GM15510 (cell line): ENCODE measurements around the gene KRTAP4-3.
"Not testable (repeated sequence)": the region's sequence is repeated elsewhere in the genome, so short reads cannot be mapped to it uniquely, and the experiment has no call there.

Experiments used
- POLR2A ChIP-seq: IDR thresholded peaks from 3 replicates; pipeline ENCODE4 v1.6.1; 2011; ENCODE audit warnings: borderline replicate concordance; ENCODE audit not compliant: insufficient read length; ENCODE audit errors: extremely low read depth

Gene KRTAP4-3

GRCh38 chr17:41168121-41168520, at the start of gene KRTAP4-3:
Gene KRTAP4-3 (minus strand): TSS chr17:41168221. CDS start chr17:41168172, 49 bp downstream.
- TF ChIP-seq POLR2A = no peak

DNA sequence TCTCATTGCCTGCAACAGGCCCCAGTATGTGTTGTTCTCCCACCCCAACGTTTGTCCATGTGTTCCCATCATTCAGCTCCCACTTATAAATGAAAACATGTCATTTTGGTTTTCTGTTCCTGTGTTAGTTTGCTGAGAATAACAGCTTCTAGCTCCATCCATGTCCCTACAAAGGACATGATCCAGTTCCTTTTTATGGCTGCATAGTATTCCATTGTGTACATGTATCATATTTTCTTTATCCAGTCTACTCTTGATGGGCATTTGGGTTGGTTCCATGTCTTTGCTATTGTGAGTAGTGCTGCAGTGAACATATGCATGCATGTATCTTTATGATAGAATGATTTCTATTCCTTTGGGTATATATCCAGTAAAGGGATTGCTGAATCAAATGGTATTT, 47.7 kb upstream of the KRTAP4-3 start:
- TF ChIP-seq POLR2A = no peak

- no peak for TF ChIP-seq POLR2A
Measured at GRCh38 chr17:41212524-41213169, 44.6 kb upstream of the KRTAP4-3 start.

GRCh38 chr17:41211845-41212466, 43.9 kb upstream of the KRTAP4-3 start:
- TF ChIP-seq POLR2A = no peak

DNA sequence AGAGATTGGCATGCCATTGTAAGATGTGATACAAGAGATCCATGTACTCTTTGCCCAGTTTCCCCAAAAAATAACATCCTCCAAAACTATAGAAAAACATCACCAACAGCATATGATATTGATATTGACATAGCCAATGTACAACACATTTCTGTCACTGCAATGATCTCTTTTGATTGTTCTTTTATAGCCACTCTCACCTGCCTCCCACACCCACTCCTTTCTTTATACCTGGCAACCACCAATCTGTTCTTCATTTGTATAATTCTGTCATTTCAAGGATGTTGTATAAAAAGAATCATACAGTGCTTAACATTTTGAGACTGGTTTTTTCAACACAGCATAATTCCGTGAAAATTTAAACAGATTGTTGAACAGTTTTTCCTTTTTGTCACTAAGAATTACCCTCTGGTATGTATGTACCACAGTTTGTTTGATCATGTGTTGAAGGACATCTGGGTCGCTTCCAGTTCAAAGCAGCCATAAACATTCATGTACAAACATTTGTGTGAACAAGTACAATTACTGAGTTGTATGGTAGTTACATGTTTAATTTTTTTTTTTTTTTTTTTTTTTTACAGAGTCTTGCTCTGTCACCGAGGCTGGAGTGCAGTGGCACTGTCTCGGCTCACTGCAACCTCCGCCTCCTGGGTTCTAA, 31.5 kb upstream of the KRTAP4-3 start:
- TF ChIP-seq POLR2A = no peak

DNA sequence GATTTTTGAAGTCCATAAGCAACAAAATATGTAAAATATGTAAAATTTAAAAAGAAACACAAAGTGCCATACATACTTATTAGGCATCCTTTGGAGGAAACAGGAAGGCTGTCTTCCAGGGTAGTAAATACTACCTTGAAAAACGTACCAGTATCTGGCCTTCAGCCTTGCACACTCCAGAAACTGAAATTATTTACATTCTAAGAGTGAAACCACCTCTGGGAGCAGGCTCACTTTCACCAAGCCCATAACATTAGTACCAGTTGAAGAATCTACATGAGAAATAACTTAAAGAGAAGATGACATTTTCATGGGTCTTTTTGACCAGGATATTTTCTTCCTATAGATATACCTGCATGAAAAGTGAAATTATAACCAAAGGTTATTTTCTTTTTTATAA, 28.0 kb upstream of the KRTAP4-3 start:
- TF ChIP-seq POLR2A = no peak

DNA sequence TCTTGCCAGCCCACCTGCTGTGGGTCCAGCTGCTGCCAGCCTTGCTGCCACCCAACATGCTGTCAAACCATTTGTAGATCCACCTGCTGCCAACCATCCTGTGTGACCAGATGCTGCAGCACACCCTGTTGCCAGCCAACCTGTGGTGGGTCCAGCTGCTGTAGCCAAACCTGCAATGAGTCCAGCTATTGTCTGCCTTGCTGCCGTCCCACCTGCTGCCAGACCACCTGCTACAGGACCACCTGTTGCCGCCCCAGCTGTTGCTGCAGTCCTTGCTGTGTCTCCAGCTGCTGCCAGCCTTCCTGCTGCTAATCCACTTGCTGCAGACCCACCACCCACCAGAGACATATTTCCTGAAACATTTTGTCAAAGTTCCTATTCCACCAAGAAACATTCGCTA, 22.3 kb upstream of the KRTAP4-3 start:
- TF ChIP-seq POLR2A = no peak

DNA sequence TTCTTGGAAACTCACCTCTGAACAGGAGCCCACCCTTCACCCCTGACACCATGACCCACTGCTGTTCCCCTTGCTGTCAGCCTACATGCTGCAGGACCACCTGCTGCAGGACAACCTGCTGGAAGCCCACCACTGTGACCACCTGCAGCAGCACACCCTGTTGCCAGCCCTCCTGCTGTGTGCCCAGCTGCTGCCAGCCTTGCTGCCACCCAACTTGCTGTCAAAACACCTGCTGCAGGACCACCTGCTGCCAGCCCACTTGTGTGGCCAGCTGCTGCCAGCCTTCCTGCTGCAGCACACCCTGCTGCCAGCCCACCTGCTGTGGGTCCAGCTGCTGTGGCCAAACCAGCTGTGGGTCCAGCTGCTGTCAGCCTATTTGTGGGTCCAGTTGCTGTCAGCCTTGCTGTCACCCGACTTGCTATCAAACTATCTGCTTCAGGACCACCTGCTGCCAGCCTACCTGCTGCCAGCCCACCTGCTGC, 21.9 kb upstream of the KRTAP4-3 start, which contains the start of gene KRTAP9-1:
Gene KRTAP9-1 (plus strand): TSS at position 51 of the 482 bp plus-strand sequence. CDS start 0 bp downstream, at position 51.
- not testable (repeated sequence) for TF ChIP-seq POLR2A

DNA sequence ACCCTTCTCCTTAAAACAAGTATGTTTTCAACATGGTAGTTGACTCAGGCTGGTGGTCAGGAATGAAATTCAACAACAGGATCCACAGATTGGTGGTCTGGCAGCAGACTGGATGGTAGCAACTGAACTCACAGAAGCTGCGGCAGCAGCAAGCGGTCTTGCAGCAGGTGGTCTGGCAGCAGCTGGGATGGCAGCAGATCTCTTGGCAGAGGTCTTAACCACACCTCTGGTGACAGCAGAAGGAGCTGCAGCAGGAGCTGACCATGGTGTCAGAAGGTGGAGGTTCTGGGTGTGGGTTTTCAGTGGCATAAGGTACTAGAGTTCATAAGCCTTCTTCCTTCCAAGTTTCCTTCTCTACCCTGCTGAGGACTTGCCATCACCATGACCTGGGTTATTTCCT, 18.9 kb upstream of the KRTAP4-3 start:
- TF ChIP-seq POLR2A = no peak

GRCh38 chr17:41185001-41185400, 17.0 kb upstream of the KRTAP4-3 start:
- no peak for TF ChIP-seq POLR2A

GRCh38 chr17:41184480-41184961, 16.5 kb upstream of the KRTAP4-3 start, which contains the start of gene KRTAP4-1:
Gene KRTAP4-1 (minus strand): TSS chr17:41184911. CDS start chr17:41184854, 57 bp downstream.
- TF ChIP-seq POLR2A = no peak

- no peak for TF ChIP-seq POLR2A
Measured at GRCh38 chr17:41178843-41179616, 11.0 kb upstream of the KRTAP4-3 start.

DNA sequence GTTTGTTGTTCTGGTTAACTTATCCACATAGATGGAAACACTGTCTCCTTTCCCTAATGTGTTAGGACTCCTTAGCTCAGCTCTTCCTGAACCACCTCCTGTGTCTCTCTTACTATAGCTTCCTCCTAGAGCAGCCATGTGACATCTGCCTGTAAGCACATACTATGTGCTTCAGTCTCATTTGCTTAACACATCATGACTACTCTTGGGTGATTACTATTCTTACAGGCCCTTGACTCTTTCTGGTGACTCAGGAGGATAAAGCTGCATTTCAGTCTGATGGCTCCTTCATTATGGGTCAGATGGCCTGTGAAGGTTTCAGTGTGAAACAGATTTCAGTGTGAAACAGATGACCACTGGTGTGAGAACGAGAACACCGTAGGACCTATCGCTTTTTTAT, 10.3 kb upstream of the KRTAP4-3 start:
- no peak for TF ChIP-seq POLR2A

- TF ChIP-seq POLR2A = no peak
Measured at GRCh38 chr17:41177727-41178271, 9.8 kb upstream of the KRTAP4-3 start, which contains the start of gene KRTAP4-2. Gene KRTAP4-2 (minus strand): TSS chr17:41178221. CDS start chr17:41178164, 57 bp downstream.

DNA sequence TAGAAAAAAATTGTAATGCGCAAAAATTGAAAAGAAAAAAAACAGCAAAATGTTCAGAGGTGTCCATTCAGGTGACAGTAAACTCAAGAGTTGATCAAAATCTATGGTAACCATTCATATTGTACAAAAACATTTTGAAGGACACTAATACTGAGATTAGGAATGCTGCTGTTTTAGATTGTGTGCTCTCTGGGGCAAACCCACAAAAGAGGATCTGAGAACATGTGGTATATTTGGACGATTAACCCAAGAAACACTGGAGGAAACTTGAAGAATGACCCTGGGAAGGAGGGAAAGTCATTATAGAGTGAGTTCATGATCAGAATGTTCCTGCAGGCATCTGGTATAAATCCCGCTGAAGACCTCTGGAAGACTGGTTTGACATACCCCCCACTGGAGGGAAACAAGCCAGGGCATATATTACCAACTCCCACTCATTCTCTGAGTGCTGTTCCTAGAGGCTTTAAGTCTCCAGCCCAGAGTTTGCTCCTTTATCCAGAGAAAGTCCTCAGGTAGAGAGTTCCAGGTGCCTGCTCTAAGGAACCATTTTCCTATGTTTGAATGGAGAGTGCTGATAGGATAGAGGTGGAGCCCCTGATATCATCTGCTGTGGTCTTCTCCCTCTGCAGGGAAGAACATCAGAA, 8.8 kb upstream of the KRTAP4-3 start:
- no peak for TF ChIP-seq POLR2A

DNA sequence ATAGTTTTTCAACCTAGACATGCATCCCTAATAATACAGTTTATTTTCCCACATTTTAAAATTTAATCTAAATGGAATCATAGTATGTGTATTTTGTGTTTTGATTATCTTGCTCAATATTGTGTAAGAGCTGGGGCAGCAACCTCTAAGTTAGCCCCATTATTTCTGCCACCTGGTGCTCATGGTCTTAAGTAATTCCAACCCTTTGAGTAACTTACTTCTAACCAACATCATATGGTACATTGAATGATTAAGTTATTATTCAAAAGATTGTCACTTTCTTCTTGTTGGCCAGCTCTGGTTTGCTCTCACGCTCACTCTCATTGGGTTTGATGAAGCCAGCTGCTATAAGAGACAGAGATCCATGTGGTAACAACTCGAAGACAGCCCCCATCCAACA, 3.9 kb upstream of the KRTAP4-3 start:
- TF ChIP-seq POLR2A = no peak
